Stimulated activated naive B cell treated with anti-CD40 and anti-IgM and Interleukin-4, amounts not matched to agents 10 μg/mL and 1 μg/mL and 100 μg/mL, for 72 hours (primary cell): ENCODE results near the gene IQSEC3.

Experiments
- ATAC-seq, 2 donors: fragments of 150-1000 bp; cut with Tn5 transposase; replicated peaks; 2 replicates each; pipeline ENCODE4 v1.10.0; 2021; ENCODE audit warnings: moderate library complexity in 1 of 2
- DNase-seq: peaks from one replicate; pipeline ENCODE4 v3.0.0; 2021
- H3K27ac Mint-ChIP-seq: one replicate; pipeline ENCODE4 v1.8.0; 2022; ENCODE audit warnings: mild to moderate bottlenecking, mixed read lengths
- H3K27me3 Mint-ChIP-seq, 2 donors: one replicate each; pipeline ENCODE4 v1.8.0; 2022; ENCODE audit warnings: mixed read lengths in 2 of 2
- H3K36me3 Mint-ChIP-seq, 2 donors: one replicate each; pipeline ENCODE4 v1.8.0; 2022; ENCODE audit warnings: mixed read lengths in 2 of 2, mild to moderate bottlenecking in 1 of 2
- H3K4me1 Mint-ChIP-seq, 2 donors: one replicate each; pipeline ENCODE4 v1.8.0; 2022; ENCODE audit warnings: mixed read lengths in 2 of 2, mild to moderate bottlenecking in 1 of 2
- H3K4me3 Mint-ChIP-seq, 2 donors: one replicate each; pipeline ENCODE4 v1.8.0; 2022; ENCODE audit warnings: mild to moderate bottlenecking in 2 of 2, mixed read lengths in 2 of 2, moderate library complexity in 1 of 2
- H3K9me3 Mint-ChIP-seq, 2 donors: one replicate each; pipeline ENCODE4 v1.8.0; 2022; ENCODE audit warnings: mixed read lengths in 2 of 2, mild to moderate bottlenecking in 1 of 2

IQSEC3 gene

GRCh38 chr12:191541-191940 is 125.0 kb downstream of the IQSEC3 start:
- H3K36me3 Mint-ChIP-seq: no peaks in the 10 kb centered on the region
- peaks cover 7 to 8% of the 10 kb centered on the region in 2 donors for H3K4me1 Mint-ChIP-seq
- no peak for DNase-seq
- H3K27me3 Mint-ChIP-seq: peaks cover 42 to 51% of the 10 kb centered on the region in 2 donors
- H3K9me3 Mint-ChIP-seq: peaks cover 0 to 1% of the 10 kb centered on the region in 2 donors
- H3K4me3 Mint-ChIP-seq: no peak overlapping the region
- no peak for ATAC-seq
- no peak overlapping the region for H3K27ac Mint-ChIP-seq

DNA sequence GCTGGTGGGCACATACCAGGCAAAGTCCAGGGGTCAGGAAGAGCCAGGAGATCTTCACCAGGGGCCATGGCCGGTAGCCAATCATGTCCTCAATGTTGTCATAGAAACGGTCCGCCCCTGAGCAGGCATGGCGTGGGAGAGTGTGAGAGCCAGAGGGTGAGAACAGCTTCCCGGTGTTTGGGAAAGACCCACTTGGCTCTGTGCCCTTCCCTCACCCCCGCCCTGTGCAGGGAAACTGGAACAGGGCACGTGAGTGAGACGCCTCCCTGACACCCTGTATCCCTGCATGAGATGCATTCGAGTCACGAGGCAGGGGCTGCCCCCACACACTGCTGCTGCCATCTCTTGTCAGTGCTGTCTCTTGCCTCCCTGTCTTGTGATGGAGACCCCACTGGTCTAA is 126.7 kb downstream of the IQSEC3 start:
- H3K9me3 Mint-ChIP-seq: peaks cover 5 to 8% of the 10 kb centered on the region in 2 donors
- no peak overlapping the region for H3K27ac Mint-ChIP-seq
- H3K4me3 Mint-ChIP-seq: no peak overlapping the region
- peaks cover 7 to 8% of the 10 kb centered on the region in 2 donors for H3K4me1 Mint-ChIP-seq
- no peak for ATAC-seq
- DNase-seq: no peak
- peaks cover 38 to 59% of the 10 kb centered on the region in 2 donors for H3K27me3 Mint-ChIP-seq
- H3K36me3 Mint-ChIP-seq: no peaks in the 10 kb centered on the region

DNA sequence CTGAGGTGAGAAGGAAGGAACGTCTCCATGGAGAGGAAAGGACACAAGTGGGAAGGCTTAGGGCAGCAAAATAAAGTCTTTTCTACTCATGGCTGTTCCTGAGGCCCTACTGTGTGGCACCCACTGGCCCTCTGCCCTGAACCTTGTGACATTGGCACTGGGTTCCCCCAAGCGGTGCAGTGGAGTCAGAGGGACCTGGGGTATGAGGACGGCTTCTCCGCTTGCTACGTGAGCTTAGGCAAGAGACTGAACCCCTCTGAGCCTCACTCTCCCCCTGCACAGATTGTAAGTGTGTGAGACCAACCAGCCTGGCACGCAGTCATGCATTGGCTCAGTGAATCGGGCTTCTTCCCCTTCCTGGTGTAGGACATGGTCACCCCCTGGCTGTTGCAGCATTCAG is 127.7 kb downstream of the IQSEC3 start:
- ATAC-seq (no peak), DNase-seq (no peak)
- H3K36me3 Mint-ChIP-seq: no peaks in the 10 kb centered on the region
- H3K27ac Mint-ChIP-seq: no peak overlapping the region
- H3K4me1 Mint-ChIP-seq: peaks cover 0 to 2% of the 10 kb centered on the region in 2 donors
- H3K4me3 Mint-ChIP-seq: no peak overlapping the region
- H3K27me3 Mint-ChIP-seq: peaks cover 29 to 51% of the 10 kb centered on the region in 2 donors
- H3K9me3 Mint-ChIP-seq: peaks cover 5 to 6% of the 10 kb centered on the region in 2 donors

GRCh38 chr12:195156-195555 is 128.6 kb downstream of the IQSEC3 start:
- no peak overlapping the region for H3K27ac Mint-ChIP-seq
- peaks cover 20 to 43% of the 10 kb centered on the region in 2 donors for H3K27me3 Mint-ChIP-seq
- DNase-seq: no peak
- H3K36me3 Mint-ChIP-seq: no peaks in the 10 kb centered on the region
- H3K9me3 Mint-ChIP-seq: peaks cover 5 to 6% of the 10 kb centered on the region in 2 donors
- no peak overlapping the region for H3K4me3 Mint-ChIP-seq
- ATAC-seq: no peak
- no peaks in the 10 kb centered on the region for H3K4me1 Mint-ChIP-seq

- no peak for DNase-seq
- Mint-ChIP-seq H3K27ac (no peak overlapping the region), H3K4me1 (no peaks in the 10 kb centered on the region), H3K9me3 (peaks cover 5 to 6% of the 10 kb centered on the region in 2 donors), H3K27me3 (peaks cover 17 to 41% of the 10 kb centered on the region in 2 donors), H3K4me3 (no peak overlapping the region), H3K36me3 (no peaks in the 10 kb centered on the region)
- ATAC-seq: no peak
Measured at GRCh38 chr12:195951-196350, 129.4 kb downstream of the IQSEC3 start.

GRCh38 chr12:196436-196835 is 129.9 kb downstream of the IQSEC3 start:
- peaks cover 22 to 44% of the 10 kb centered on the region in 2 donors for H3K27me3 Mint-ChIP-seq
- no peaks in the 10 kb centered on the region for H3K4me1 Mint-ChIP-seq
- H3K36me3 Mint-ChIP-seq: no peaks in the 10 kb centered on the region
- ATAC-seq (no peak), DNase-seq (no peak)
- H3K4me3 Mint-ChIP-seq: no peak overlapping the region
- no peak overlapping the region for H3K27ac Mint-ChIP-seq
- peaks cover 5 to 6% of the 10 kb centered on the region in 2 donors for H3K9me3 Mint-ChIP-seq

DNA sequence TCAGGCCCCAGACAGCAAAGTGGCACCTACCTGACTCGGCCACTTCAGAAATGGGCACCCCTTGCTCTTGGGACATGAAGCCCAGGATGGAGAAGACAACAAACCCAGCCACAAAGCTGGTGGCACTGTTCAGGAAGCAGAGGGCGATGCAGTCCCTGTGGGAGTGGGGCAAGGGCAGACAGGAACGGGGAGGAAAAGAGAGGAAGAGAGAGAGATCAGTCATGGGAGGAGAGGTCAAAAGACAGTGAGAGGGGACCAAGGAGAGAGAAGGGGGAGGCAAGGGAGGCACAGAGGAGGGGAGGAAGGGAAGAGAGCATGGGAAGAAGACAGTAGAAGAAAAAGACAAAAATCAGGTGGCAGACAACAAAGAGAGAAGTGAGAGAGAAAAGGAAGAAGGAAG is 130.8 kb downstream of the IQSEC3 start:
- Mint-ChIP-seq H3K9me3 (peaks cover 5 to 6% of the 10 kb centered on the region in 2 donors), H3K4me3 (no peak overlapping the region), H3K36me3 (no peaks in the 10 kb centered on the region), H3K27me3 (peaks cover 20 to 43% of the 10 kb centered on the region in 2 donors), H3K27ac (no peak overlapping the region), H3K4me1 (no peaks in the 10 kb centered on the region)
- ATAC-seq (no peak), DNase-seq (no peak)

- no peaks in the 10 kb centered on the region for H3K4me1 Mint-ChIP-seq
- H3K27ac Mint-ChIP-seq: peak overlapping the region; percentile 10
- H3K9me3 Mint-ChIP-seq: peaks cover 5 to 6% of the 10 kb centered on the region in 2 donors
- DNase-seq (no peak), ATAC-seq (no peak)
- H3K36me3 Mint-ChIP-seq: no peaks in the 10 kb centered on the region
- no peak overlapping the region for H3K4me3 Mint-ChIP-seq
- H3K27me3 Mint-ChIP-seq: peaks cover 17 to 44% of the 10 kb centered on the region in 2 donors
Measured at GRCh38 chr12:197911-198695, 131.5 kb downstream of the IQSEC3 start.

- Mint-ChIP-seq H3K4me3 (no peak overlapping the region), H3K27ac (no peak overlapping the region), H3K4me1 (no peaks in the 10 kb centered on the region), H3K36me3 (no peaks in the 10 kb centered on the region), H3K27me3 (peaks cover 16 to 43% of the 10 kb centered on the region in 2 donors), H3K9me3 (peaks cover 5 to 6% of the 10 kb centered on the region in 2 donors)
- no peak for ATAC-seq
- DNase-seq: no peak
Measured at GRCh38 chr12:198705-199104, 132.1 kb downstream of the IQSEC3 start.

GRCh38 chr12:201361-201760 is 134.8 kb downstream of the IQSEC3 start:
- Mint-ChIP-seq H3K9me3 (peaks cover 7 to 8% of the 10 kb centered on the region in 2 donors), H3K27me3 (peaks cover 32 to 58% of the 10 kb centered on the region in 2 donors), H3K4me3 (no peak overlapping the region), H3K36me3 (no peaks in the 10 kb centered on the region), H3K27ac (no peak overlapping the region), H3K4me1 (peaks cover 0 to 1% of the 10 kb centered on the region in 2 donors)
- ATAC-seq (no peak), DNase-seq (no peak)

DNA sequence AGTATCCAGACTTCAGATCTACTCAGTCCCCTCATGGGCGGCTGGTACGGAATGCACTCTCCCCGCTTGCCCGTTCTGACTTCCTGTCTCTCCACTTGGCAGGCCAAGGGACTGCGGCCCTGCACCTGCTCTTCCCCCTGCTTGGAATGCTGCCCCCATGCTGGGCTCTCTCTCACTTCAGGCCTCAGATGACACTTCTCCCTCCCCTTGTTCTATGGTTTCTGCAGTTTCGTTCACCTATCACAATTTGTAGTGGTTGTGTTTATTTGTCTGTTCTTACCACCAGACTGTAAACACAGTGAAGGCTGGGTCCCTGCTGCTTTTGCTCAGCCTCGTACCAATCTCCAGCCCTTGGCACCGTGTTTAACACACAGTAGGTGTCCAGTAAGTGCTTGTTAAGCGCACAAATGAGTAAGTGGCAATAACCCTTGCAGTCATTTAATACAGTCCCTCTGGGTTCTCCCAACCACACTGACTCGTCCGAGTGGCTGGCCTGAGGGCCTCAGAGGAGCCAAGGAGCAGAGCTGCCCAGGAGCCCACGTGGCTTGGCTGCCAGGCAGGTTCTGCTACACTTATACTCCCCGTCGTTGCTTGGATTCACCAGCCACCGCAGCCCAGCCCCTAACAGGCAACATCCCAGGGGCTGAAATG is 135.6 kb downstream of the IQSEC3 start:
- ATAC-seq (no peak), DNase-seq (no peak)
- Mint-ChIP-seq H3K4me1 (peaks cover 0 to 1% of the 10 kb centered on the region in 2 donors), H3K27me3 (peaks cover 33 to 64% of the 10 kb centered on the region in 2 donors), H3K36me3 (no peaks in the 10 kb centered on the region), H3K27ac (no peak overlapping the region), H3K9me3 (peaks cover 4 to 5% of the 10 kb centered on the region in 2 donors), H3K4me3 (no peak overlapping the region)

- Mint-ChIP-seq H3K9me3 (peaks cover 1 to 3% of the 10 kb centered on the region in 2 donors), H3K27ac (no peak overlapping the region), H3K36me3 (no peaks in the 10 kb centered on the region), H3K4me1 (peaks cover 0 to 1% of the 10 kb centered on the region in 2 donors), H3K27me3 (peaks cover 36 to 63% of the 10 kb centered on the region in 2 donors), H3K4me3 (no peak overlapping the region)
- ATAC-seq (no peak), DNase-seq (no peak)
Measured at GRCh38 chr12:203074-203461, 136.5 kb downstream of the IQSEC3 start.

GRCh38 chr12:203462-204260 is 137.1 kb downstream of the IQSEC3 start:
- no peak for ATAC-seq
- DNase-seq: no peak
- H3K4me1 Mint-ChIP-seq: peaks cover 0 to 1% of the 10 kb centered on the region in 2 donors
- peaks cover 41 to 69% of the 10 kb centered on the region in 2 donors for H3K27me3 Mint-ChIP-seq
- H3K27ac Mint-ChIP-seq: no peak overlapping the region
- peaks cover 1 to 3% of the 10 kb centered on the region in 2 donors for H3K9me3 Mint-ChIP-seq
- H3K4me3 Mint-ChIP-seq: no peak overlapping the region
- no peaks in the 10 kb centered on the region for H3K36me3 Mint-ChIP-seq

DNA sequence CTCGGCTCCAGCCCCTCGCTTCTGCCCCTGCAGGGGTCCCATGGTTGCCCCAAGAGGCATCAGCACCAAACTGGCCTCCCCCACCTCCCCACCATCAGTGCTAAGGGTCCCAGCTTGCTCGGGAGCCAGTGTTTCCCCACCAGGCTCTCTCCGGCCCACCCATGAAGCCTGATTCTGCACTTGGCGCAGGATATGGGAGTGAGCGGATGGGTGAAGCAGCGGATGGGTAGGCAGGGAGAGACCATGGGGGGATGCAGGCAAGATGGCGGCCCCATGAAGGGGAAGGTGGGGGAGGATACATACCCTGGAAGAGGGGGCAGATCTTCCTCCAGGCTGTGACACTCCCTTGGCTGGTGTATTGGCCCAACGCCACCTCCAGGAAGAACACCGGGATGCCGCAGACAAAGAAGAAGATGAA is 137.7 kb downstream of the IQSEC3 start:
- Mint-ChIP-seq H3K27me3 (peaks cover 46 to 75% of the 10 kb centered on the region in 2 donors), H3K4me1 (peaks cover 0 to 1% of the 10 kb centered on the region in 2 donors), H3K36me3 (no peaks in the 10 kb centered on the region), H3K4me3 (no peak overlapping the region), H3K9me3 (peaks cover 1 to 3% of the 10 kb centered on the region in 2 donors), H3K27ac (no peak overlapping the region)
- DNase-seq (no peak), ATAC-seq (no peak)
